Cardiac fibroblast (primary cell): ENCODE data around the gene KMT2C.

Source experiments
- DNase-seq, 2 donors: peaks; one replicate each; pipeline versions ENCODE4 v3.0.0 to v3.0.0-alpha.2; 2010; ENCODE audit warnings: low read depth in 2 of 2
- H3K4me3 ChIP-seq, 2 donors: replicated peaks in 1 of 2; 1 replicate in 1 of 2; 2 replicates in 1 of 2; pipeline ENCODE4 v1.5.1; 2011; ENCODE audit warnings: low read depth in 2 of 2, low read length in 2 of 2, mild to moderate bottlenecking in 2 of 2, moderate library complexity in 1 of 2
- TF ChIP-seq, protein P1 (sequence below): IDR thresholded peaks from one replicate; pipeline ENCODE4 v1.5.1; 2011; ENCODE audit warnings: low read depth, mild to moderate bottlenecking, low read length, inconsistent platforms

Gene KMT2C

GRCh38 chr7:152133804-152134203 is 302.0 kb downstream of the KMT2C start:
- H3K4me3 ChIP-seq, result no peak overlapping the region
- TF ChIP-seq, protein P1, sequence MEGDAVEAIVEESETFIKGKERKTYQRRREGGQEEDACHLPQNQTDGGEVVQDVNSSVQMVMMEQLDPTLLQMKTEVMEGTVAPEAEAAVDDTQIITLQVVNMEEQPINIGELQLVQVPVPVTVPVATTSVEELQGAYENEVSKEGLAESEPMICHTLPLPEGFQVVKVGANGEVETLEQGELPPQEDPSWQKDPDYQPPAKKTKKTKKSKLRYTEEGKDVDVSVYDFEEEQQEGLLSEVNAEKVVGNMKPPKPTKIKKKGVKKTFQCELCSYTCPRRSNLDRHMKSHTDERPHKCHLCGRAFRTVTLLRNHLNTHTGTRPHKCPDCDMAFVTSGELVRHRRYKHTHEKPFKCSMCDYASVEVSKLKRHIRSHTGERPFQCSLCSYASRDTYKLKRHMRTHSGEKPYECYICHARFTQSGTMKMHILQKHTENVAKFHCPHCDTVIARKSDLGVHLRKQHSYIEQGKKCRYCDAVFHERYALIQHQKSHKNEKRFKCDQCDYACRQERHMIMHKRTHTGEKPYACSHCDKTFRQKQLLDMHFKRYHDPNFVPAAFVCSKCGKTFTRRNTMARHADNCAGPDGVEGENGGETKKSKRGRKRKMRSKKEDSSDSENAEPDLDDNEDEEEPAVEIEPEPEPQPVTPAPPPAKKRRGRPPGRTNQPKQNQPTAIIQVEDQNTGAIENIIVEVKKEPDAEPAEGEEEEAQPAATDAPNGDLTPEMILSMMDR, result no peak
- DNase-seq, result no peak

DNA sequence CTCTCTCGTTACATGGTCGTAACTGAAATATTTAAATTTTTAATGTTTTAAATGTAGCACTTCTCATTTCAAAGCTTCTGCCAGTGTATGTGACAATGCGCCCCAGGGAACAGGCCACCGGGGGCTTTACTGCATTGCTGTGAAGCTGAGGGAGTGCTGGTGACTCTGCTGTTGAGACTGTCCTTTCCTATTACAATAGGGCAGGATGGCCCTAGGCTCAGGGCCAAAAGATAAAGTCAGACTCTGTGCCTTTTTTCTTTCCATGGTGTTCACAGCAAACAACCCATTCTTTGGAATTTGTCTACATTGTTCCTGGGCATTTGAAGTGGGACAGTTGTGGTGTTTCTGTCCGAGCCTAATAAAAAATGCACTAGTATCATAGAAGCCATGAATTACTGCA is 303.0 kb downstream of the KMT2C start:
- TF ChIP-seq, protein P1, result no peak
- no peak overlapping the region for H3K4me3 ChIP-seq
- DNase-seq, result no peak

DNA sequence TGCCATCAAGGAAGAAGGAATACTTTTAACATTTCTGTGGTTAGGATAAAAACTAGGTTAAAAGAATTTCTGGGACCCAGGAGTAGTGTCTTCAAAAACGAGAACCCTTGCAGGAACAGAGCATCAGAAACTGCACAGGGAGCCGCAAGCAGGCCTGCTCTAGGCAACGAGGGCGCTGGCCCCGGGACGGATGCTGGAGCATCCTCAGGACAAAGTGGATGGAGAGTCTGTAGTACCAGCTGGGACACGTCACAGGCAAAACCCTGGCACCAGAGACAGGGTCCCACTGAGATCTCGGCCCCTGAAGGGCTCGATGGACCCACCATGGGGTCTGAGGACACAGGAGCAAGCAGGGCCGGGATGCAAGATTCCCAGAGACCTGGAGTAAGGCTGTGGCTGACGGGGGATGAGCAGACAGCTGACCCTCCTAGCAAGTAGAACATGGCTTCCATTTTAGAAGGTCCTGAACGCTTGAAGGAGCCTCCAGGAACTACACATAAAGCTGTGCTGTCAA is 303.8 kb downstream of the KMT2C start:
- H3K4me3 ChIP-seq, result no peak overlapping the region
- TF ChIP-seq, protein P1, result no peak
- no peak for DNase-seq

- TF ChIP-seq, protein P1, result no peak
- no peak overlapping the region for H3K4me3 ChIP-seq
- no peak for DNase-seq
Measured at GRCh38 chr7:152130658-152131590, 304.9 kb downstream of the KMT2C start.

GRCh38 chr7:152129682-152130081 is 306.1 kb downstream of the KMT2C start:
- TF ChIP-seq, protein P1, result no peak
- no peak overlapping the region for H3K4me3 ChIP-seq
- no peak for DNase-seq

GRCh38 chr7:152128741-152129461 is 306.9 kb downstream of the KMT2C start:
- no peak for DNase-seq
- TF ChIP-seq, protein P1, result no peak
- H3K4me3 ChIP-seq, result no peak overlapping the region
